ENCODE results near the gene PRSS21.

Gene PRSS21

GRCh38 chr16:2840914-2841313 is 23.9 kb downstream of the PRSS21 start (continued):
- TF ChIP-seq ZBTB11 (tag by site-specific recombination; conservative IDR thresholded peaks at IDR 0.05; ENCODE audit: low read depth), result no peak
- TF ChIP-seq PRDM2 (tag by site-specific recombination; IDR thresholded peaks at IDR 0.05; ENCODE audit: borderline replicate concordance), result no peak
- no peak for TF ChIP-seq ZXDB (tag by site-specific recombination; IDR thresholded peaks at IDR 0.05)

GRCh38 chr16:2841606-2842339 is 24.7 kb downstream of the PRSS21 start:
- Histone ChIP-seq H3K27ac (ENCODE audit: extremely low read depth, low read depth, low read length) (no peak overlapping the region), H3K4me1 (ENCODE audit: control insufficient read depth, insufficient read depth, low read length) (0 out of 2 replicates have a peak, but pooled peaks cover 1% of the 10 kb centered on the region), H3K4me3 (ENCODE audit: low read depth, low read length) (no peak overlapping the region), H3K36me3 (ENCODE audit: control insufficient read depth in 2 of 2, insufficient read depth in 1 of 2, low read length in 2 of 2) (no peaks in the 10 kb centered on the region), H3K9me3 (ENCODE audit: control insufficient read depth, insufficient read depth, low read depth, low read length) (no peaks in the 10 kb centered on the region)
- TF ChIP-seq ZFP41 (tag by site-specific recombination; IDR thresholded peaks at IDR 0.05; ENCODE audit: borderline replicate concordance) (no peak), ZSCAN30 (tag by site-specific recombination; IDR thresholded peaks at IDR 0.05) (no peak), ZNF292 (tag by site-specific recombination; IDR thresholded peaks at IDR 0.05; ENCODE audit: borderline replicate concordance, low read depth) (no peak), ZNF16 (tag by site-specific recombination; IDR thresholded peaks at IDR 0.05; ENCODE audit: low read depth) (no peak), HOXD13 (CRISPR knock-in tag; IDR thresholded peaks at IDR 0.05; ENCODE audit: borderline replicate concordance) (no peak), ZNF623 (tag by site-specific recombination; IDR thresholded peaks at IDR 0.05) (no peak), ZNF837 (tag by site-specific recombination; IDR thresholded peaks at IDR 0.05) (no peak), ZNF23 (tag by site-specific recombination; IDR thresholded peaks at IDR 0.05; ENCODE audit: borderline replicate concordance) (no peak), ZNF155 (tag by site-specific recombination; IDR thresholded peaks at IDR 0.05) (no peak), ZFP37 (tag by site-specific recombination; IDR thresholded peaks at IDR 0.05) (no peak), BCL11B (tag by site-specific recombination; IDR thresholded peaks at IDR 0.05; ENCODE audit: low read depth) (no peak), ZNF660 (tag by site-specific recombination; IDR thresholded peaks at IDR 0.05) (no peak), ZNF664 (tag by site-specific recombination; IDR thresholded peaks at IDR 0.05) (no peak)
- POLR2A ChIA-PET, result no interaction called here
- CTCF ChIA-PET, result interaction anchor here (0.7 kb wide), 1 partner anchor 29 kb away, joined by 3 read pairs; no protein-coding TSS in a partner anchor
